SK-N-SH (cell line): Measurements from ENCODE around the gene TCF3.

Experiments
- EZH2phosphoT487 ChIP-seq: fragments of 200-600 bp; sonication (generic); IDR thresholded peaks from 2 replicates; pipeline ENCODE4 v1.6.1; 2017; ENCODE audit warnings: low read depth, mixed run types, mild to moderate bottlenecking, antibody characterized with exemption, moderate library complexity, borderline replicate concordance
- MXI1 ChIP-seq: IDR thresholded peaks from 2 replicates; pipeline ENCODE4 v1.6.1; 2012; ENCODE audit warnings: mild to moderate bottlenecking, low read depth, low read length, improper control_type of control experiment
- POLR2AphosphoS5 ChIP-seq: IDR thresholded peaks from 2 replicates; pipeline ENCODE4 v1.6.1; 2012; ENCODE audit warnings: low read depth, low read length
- TF ChIP-seq, protein P1 (sequence below): fragments of 200-600 bp; sonication (generic); IDR thresholded peaks from 2 replicates; pipeline ENCODE4 v1.6.1; 2017; ENCODE audit warnings: antibody characterized with exemption, mild to moderate bottlenecking, moderate library complexity

DNA sequence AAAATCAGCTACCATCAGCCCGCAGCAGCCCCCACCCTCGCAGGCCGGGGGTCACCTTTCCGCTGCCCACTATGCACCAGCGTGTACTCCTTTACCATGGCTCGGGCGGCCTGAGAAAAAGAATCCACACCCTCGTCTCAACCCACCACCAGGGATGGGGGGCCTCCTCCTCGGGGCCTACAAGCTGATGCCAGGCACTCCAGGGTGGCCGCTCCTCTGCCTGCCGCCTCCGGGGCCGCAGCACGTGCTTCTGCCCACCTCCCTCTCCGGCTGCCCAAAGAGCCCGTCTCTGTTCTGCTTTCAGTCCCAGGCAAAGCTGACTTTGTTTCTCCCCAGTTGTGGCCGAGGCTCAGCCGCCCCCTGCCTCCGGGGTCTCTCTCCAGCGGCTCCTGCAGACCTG, 73.2 kb downstream of the TCF3 start:
- TF ChIP-seq, protein P1, sequence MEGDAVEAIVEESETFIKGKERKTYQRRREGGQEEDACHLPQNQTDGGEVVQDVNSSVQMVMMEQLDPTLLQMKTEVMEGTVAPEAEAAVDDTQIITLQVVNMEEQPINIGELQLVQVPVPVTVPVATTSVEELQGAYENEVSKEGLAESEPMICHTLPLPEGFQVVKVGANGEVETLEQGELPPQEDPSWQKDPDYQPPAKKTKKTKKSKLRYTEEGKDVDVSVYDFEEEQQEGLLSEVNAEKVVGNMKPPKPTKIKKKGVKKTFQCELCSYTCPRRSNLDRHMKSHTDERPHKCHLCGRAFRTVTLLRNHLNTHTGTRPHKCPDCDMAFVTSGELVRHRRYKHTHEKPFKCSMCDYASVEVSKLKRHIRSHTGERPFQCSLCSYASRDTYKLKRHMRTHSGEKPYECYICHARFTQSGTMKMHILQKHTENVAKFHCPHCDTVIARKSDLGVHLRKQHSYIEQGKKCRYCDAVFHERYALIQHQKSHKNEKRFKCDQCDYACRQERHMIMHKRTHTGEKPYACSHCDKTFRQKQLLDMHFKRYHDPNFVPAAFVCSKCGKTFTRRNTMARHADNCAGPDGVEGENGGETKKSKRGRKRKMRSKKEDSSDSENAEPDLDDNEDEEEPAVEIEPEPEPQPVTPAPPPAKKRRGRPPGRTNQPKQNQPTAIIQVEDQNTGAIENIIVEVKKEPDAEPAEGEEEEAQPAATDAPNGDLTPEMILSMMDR, result no peak
- no peak for TF ChIP-seq POLR2AphosphoS5
- no peak for TF ChIP-seq MXI1
- TF ChIP-seq EZH2phosphoT487, result no peak
